GM20431 (cell line): ENCODE data around the gene ERO1B.

ENCODE experiments used
- in situ Hi-C: fragments of 300-500 bp; cut with MseI, MboI; formaldehyde crosslinking; loops from one replicate; pipeline ENCODE4 v1.15.0; 2020; ENCODE audit warnings: low sequenced_read_pairs; ENCODE audit not compliant: unreplicated experiment

ERO1B gene

DNA sequence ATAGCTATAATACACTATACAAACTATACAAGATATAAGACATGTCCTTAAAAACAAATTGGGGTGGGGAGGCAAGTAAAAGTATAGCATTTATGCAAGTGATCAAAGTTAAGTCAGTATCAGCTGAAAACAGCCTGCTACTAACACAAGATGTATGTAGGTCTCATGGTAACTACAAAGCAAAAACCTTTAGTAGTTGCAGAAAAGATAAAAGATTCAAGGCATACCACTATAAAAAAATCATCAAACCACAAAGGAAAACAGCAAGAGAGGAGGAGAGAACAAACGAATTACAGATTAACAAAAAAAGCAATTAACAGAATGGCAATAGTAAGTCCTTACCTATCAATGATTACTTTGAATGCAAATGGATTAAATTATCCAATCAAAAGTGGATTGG lies 22.7 kb downstream of the ERO1B start:
- in situ Hi-C loops, result no loop called here

- in situ Hi-C loops, result no loop called here
Observed at GRCh38 chr1:236258114-236258622, 23.6 kb downstream of the ERO1B start.

GRCh38 chr1:236257216-236257615 lies 24.5 kb downstream of the ERO1B start:
- in situ Hi-C loops, result no loop called here

GRCh38 chr1:236253918-236254637 lies 27.7 kb downstream of the ERO1B start:
- in situ Hi-C loops, result no loop called here

DNA sequence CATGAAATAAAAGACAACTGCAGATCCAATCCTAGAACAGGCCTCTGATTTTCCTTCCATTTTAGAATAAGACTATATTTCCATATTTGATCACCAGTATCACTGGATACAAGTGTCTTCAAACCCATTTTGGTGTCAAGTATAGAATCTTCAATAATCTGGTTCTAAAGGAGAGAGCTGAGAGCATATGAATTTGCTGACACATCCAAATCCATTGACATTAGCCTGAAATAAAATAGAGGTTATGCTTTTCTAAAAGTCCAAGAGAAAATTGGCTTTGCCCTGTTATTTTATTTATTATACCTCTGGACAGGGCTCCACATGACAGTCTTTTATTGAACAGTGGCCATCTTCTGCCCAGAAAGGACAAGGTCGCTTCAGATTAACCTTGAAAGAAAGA lies 28.6 kb downstream of the ERO1B start:
- in situ Hi-C loops, result no loop called here

GRCh38 chr1:236251587-236251986 lies 30.2 kb downstream of the ERO1B start:
- in situ Hi-C loops, result no loop called here

DNA sequence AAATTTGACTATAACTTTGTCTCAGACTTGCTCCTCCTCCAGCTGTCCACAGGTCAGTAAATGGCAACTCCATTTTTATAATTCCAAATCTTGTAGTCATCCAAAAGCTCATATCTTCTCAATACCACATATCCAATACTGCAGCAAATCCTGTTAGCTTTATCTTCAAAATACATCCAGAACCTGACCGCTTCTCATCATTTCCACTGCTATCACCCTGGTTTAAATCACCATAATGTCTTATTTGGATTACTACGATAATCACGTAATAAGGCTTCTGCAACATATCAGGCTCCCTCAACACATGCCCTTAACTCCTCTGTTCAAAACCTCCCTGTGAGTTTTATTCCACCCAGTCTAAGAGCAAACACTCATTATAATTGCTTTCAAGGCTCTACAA lies 34.5 kb downstream of the ERO1B start:
- in situ Hi-C loops, result no loop called here

DNA sequence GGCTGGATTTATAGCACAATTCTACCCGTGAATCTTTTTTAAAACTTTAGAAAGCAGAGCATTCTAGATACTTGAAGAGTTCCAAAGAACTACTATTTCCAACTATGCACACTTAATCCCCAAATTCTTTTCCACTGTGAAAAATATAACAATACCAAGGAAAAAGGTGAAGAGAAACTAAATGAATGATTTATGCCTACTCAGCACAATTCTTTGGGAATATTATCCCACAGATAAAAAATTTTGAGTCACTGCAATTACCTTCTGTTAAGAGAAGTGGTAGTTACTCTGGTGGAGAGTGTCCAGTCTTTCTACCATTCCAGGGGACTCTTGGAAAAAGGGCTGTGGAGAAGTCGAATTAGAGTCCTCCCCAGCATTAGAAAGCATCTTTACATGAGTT lies 39.2 kb downstream of the ERO1B start:
- in situ Hi-C loops, result no loop called here

- in situ Hi-C loops, result no loop called here
Observed at GRCh38 chr1:236240675-236241074, 41.1 kb downstream of the ERO1B start.

GRCh38 chr1:236239092-236239585 lies 42.6 kb downstream of the ERO1B start:
- in situ Hi-C loops, result no loop called here

- in situ Hi-C loops, result no loop called here
Observed at GRCh38 chr1:236235116-236235515, 46.6 kb downstream of the ERO1B start.

- in situ Hi-C loops, result no loop called here
Observed at GRCh38 chr1:236228411-236228810, 53.3 kb downstream of the ERO1B start.

DNA sequence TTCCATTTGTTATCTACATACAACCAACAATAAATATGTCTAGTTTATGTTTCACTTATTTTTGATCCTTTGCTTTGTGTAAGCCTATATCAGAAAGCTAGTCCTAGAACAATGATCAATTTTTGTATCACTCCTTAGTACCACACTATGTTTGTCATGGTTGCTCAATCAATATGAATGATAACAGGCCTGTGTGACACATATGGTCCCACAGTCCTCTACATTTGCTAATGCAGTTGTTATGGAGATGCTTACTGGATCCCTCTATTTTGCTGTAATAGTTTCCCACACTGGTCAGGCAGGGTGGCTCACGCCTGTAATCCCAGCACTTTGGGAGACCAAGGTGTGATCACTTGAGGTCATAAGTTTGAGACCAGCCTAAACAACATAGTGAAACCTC lies 59.1 kb downstream of the ERO1B start:
- in situ Hi-C loops, result no loop called here

DNA sequence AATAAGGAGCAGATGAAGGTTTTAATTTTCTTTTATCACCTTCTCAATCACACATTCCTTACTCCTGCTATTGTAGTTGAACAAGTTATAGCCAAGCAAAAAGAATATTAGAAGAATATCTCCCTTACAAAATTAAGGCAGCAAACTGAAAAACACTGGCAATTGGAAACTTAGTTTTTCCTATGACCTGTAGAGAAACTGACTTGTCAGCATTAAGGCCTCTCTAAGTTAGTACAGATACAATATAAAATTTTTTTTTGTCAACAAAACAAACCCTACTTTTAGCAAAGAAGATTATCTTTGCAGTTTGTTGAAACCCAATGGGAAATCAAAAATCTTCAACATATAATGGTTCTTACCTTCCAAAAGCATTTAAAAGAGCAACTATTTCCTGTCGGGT lies 61.3 kb downstream of the ERO1B start:
- in situ Hi-C loops, result no loop called here

GRCh38 chr1:236214761-236215160 lies 67.0 kb downstream of the ERO1B start:
- in situ Hi-C loops, result no loop called here

DNA sequence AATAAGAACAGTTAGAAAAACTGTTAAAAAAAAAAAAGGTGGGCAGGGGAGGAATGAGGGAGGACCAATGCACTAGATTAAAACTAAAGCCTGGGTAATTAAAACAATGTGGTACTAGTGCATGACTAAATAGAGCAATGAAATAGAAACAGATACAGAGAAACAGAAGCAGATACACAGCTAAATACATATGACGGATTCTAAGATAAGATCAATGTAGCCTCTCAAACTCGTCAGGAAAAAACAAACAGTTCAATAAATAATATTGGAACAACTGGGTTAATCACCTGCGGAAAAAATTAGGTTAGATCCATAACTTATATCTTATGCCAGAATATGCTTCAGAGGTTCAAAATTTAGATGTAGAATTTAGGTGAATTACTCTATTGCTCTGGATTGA lies 68.2 kb downstream of the ERO1B start:
- in situ Hi-C loops, result no loop called here

DNA sequence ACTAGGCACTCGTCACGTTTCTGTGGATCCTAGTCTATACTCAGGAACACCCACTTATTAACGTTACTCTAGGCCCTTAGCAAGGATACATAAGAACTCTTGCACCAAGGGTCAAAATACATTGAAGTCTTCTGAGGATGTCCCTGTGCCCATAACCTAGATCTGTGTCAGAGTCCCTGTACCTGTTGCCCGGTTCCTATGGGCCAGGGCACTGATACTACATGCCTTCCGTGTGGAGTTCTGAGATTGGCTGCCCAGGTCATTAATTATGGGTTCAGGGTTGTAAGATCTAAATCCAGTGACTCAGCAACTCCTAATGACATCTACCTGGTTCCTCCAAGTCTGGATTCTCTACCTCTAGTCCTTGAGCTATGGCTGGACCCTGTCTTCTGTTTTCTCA lies 69.9 kb downstream of the ERO1B start:
- in situ Hi-C loops, result no loop called here

DNA sequence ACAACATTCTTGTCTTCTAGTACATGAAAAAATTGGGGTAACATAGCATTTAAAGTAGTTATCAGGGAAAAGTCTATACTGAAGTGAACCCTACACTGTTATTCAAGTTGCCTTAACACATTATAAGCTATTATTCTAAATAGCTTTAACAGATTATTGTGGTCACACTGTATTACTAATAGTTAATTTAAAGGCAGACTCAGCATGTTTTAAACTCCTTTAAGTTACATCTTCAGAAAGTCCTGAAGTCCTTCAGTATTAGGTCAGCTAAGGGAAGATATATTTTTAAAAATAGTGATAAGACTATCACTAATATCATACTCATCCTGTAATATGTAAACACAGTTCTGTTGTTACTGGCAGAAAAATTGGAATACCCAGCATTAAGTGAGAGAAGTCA lies 72.0 kb downstream of the ERO1B start:
- in situ Hi-C loops, result no loop called here

DNA sequence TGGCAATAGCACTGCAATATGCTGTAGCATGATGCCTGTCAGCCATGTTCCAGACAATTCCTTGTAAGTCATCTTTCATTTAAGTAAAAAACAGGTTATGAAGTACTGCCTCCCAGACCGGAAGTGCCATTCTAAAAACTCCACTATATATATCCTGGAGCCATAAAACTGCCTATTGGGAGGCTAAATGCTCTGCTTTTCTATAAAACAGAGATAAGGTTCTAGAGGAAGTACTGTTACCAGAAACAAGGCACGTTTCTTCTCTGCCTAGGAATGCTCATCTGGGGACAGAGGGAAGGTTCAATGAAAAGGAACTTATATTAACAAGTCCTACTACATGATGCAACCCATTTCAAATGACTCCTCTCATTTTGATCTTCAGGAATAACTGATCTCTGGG lies 72.6 kb downstream of the ERO1B start:
- in situ Hi-C loops, result no loop called here

- in situ Hi-C loops, result no loop called here
Observed at GRCh38 chr1:236207569-236207968, 74.2 kb downstream of the ERO1B start.

GRCh38 chr1:236207121-236207520 lies 74.6 kb downstream of the ERO1B start:
- in situ Hi-C loops, result no loop called here

- in situ Hi-C loops, result no loop called here
Observed at GRCh38 chr1:236206548-236206947, 75.2 kb downstream of the ERO1B start.
